Thoracic aorta (tissue), 2 donors: ENCODE measurements around the gene MESP2. TPM values are rescaled to one million over a fixed set of nuclear protein-coding genes. Genes with fewer than 3 reads are reported as not detected.

ENCODE experiments used
- total RNA-seq, 2 donors: library from RNA; depleted of rRNA; stranded (reverse); fragments of >200 nt; gene quantifications; one replicate each; pipeline versions ENCODE4 v1.1.0 to v1.2.3, GENCODE V29; 2016

The MESP2 gene
- total RNA-seq, 2 donors from 2014 or later: 1.8 TPM; not detected in 1

Other genes starting within 250 kb of the MESP2 start
- not detected for gene TICRR, start 200.9 kb upstream of the MESP2 start, total RNA-seq
- 10 to 100 TPM; 26.4 to 28.4 TPM for gene KIF7, start 120.9 kb upstream of the MESP2 start, total RNA-seq
- 10 to 100 TPM in 1 of 2 donors, 1 to 10 TPM in 1; 5.7 to 24.2 TPM for gene PLIN1, start 97.0 kb upstream of the MESP2 start, total RNA-seq
- gene PEX11A, start 85.6 kb upstream of the MESP2 start, total RNA-seq: 10 to 100 TPM in 1 of 2 donors, 1 to 10 TPM in 1; 4.5 to 17.3 TPM
- gene WDR93, start 85.5 kb upstream of the MESP2 start, total RNA-seq: not detected
- gene MESP1, start 25.1 kb upstream of the MESP2 start, total RNA-seq: under 1 TPM in 1 of 2 donors, not detected in 1; 0.95 TPM
- 10 to 100 TPM; 27.5 to 29.2 TPM for gene ANPEP, start 38.5 kb downstream of the MESP2 start, total RNA-seq
- 10 to 100 TPM; 41.8 to 50.6 TPM for gene AP3S2, start 117.7 kb downstream of the MESP2 start, total RNA-seq
- gene ARPIN, start 136.6 kb downstream of the MESP2 start, total RNA-seq: 10 to 100 TPM; 19.5 to 21.4 TPM
- 10 to 100 TPM; 10.3 to 12.0 TPM for gene ZNF710, start 225.0 kb downstream of the MESP2 start, total RNA-seq